Smooth muscle cell (in vitro differentiated cells): ENCODE results near the gene RAI1. TPM values are rescaled to one million over a fixed set of nuclear protein-coding genes. Genes with fewer than 3 reads are reported as not detected.

ENCODE experiments used
- DNase-seq: peaks from one replicate; lab custom pipeline; 2025; ENCODE audit not compliant: unreplicated experiment; lab: John Stamatoyannopoulos, UW
- H2AFZ ChIP-seq: fragments of 200-600 bp; sonication (generic); 2 replicates; pipeline ENCODE4 v1.6.0; 2016; ENCODE audit warnings: antibody characterized with exemption, low read depth, mild to moderate bottlenecking
- H3F3A ChIP-seq: fragments of 200-600 bp; sonication (generic); 2 replicates; pipeline ENCODE4 v1.6.0; 2017; ENCODE audit warnings: antibody characterized with exemption, low read depth
- H3K27ac ChIP-seq: fragments of 200-600 bp; sonication (generic); 2 replicates; pipeline ENCODE4 v1.5.1; 2016; ENCODE audit warnings: low read depth, mild to moderate bottlenecking
- H3K27me3 ChIP-seq: fragments of 200-600 bp; sonication (generic); 2 replicates; pipeline ENCODE4 v1.6.1; 2016; ENCODE audit warnings: low read depth, mild to moderate bottlenecking
- H3K36me3 ChIP-seq: fragments of 200-600 bp; sonication (generic); 2 replicates; pipeline ENCODE4 v1.5.1; 2016; ENCODE audit warnings: low read depth
- H3K4me1 ChIP-seq: fragments of 200-600 bp; sonication (generic); 2 replicates; pipeline ENCODE4 v1.5.1; 2016; ENCODE audit warnings: low read depth
- H3K4me2 ChIP-seq: fragments of 200-600 bp; sonication (generic); 2 replicates; pipeline ENCODE4 v1.6.0; 2016; ENCODE audit warnings: mild to moderate bottlenecking
- H3K4me3 ChIP-seq: fragments of 200-600 bp; sonication (generic); 2 replicates; pipeline ENCODE4 v1.5.1; 2016; ENCODE audit warnings: mild to moderate bottlenecking
- H3K79me2 ChIP-seq: fragments of 200-600 bp; sonication (generic); 2 replicates; pipeline ENCODE4 v1.6.0; 2016; ENCODE audit warnings: low read depth, mild to moderate bottlenecking
- H3K9ac ChIP-seq: fragments of 200-600 bp; sonication (generic); 2 replicates; pipeline ENCODE4 v1.6.0; 2016; ENCODE audit warnings: low read depth
- H3K9me3 ChIP-seq: fragments of 200-600 bp; sonication (generic); replicated peaks from 2 replicates; pipeline ENCODE4 v1.5.1; 2016; ENCODE audit warnings: low read depth
- H4K20me1 ChIP-seq: fragments of 200-600 bp; sonication (generic); 2 replicates; pipeline ENCODE4 v1.6.0; 2016; ENCODE audit warnings: low read depth
- CTCF ChIP-seq: fragments of 200-600 bp; sonication (generic); IDR thresholded peaks from 2 replicates; pipeline ENCODE4 v1.5.1; 2017; ENCODE audit warnings: borderline replicate concordance, mild to moderate bottlenecking, antibody characterized with exemption; ENCODE audit not compliant: insufficient read depth, poor library complexity, severe bottlenecking
- WGBS: methylation state at CpG from one replicate; pipeline ENCODE4 v1.1.7; 2016; ENCODE audit warnings: low lambda C conversion rate; 5-methylcytosine and 5-hydroxymethylcytosine counted together
- polyA plus RNA-seq: library from polyadenylated mRNA; unstranded; fragments of >200 nt; fragmentation: Nextera tagmentation; extraction: Ambion mirVana; gene quantifications from 2 replicates; pipeline ENCODE4 v1.2.1, GENCODE V29; 2016
- total RNA-seq: library from RNA; depleted of rRNA; stranded (reverse); fragments of >200 nt; gene quantifications from 2 replicates; pipeline ENCODE4 v1.2.3, GENCODE V29; 2014

RAI1 gene
- total and polyA plus RNA-seq, 2 experiments from 2014 or later = 11.1 to 17.6 TPM

- no peak for DNase-seq
- no peak overlapping the region for H3K4me2 ChIP-seq
- no peak overlapping the region for H3K9ac ChIP-seq
- no peak overlapping the region for H3K27ac ChIP-seq
- peaks cover 8% of the 10 kb centered on the region for H3F3A ChIP-seq
- no peak overlapping the region for H2AFZ ChIP-seq
- H3K27me3 ChIP-seq = no peaks in the 10 kb centered on the region
- peaks cover 9% of the 10 kb centered on the region for H3K4me1 ChIP-seq
- H3K4me3 ChIP-seq = no peak overlapping the region
- peaks cover 90% of the 10 kb centered on the region for H3K79me2 ChIP-seq
- 99% methylated on average over 11 of the region's 11 CpGs for WGBS
- H3K9me3 ChIP-seq = no peaks in the 10 kb centered on the region
- peaks cover 76% of the 10 kb centered on the region for H4K20me1 ChIP-seq
- TF ChIP-seq CTCF = no peak
- no peaks in the 10 kb centered on the region for H3K36me3 ChIP-seq
Measured at GRCh38 chr17:17754719-17755686, 73.7 kb downstream of the RAI1 start.

- no peak overlapping the region for H3K9ac ChIP-seq
- no peaks in the 10 kb centered on the region for H3K27me3 ChIP-seq
- H2AFZ ChIP-seq = no peak overlapping the region
- no peaks in the 10 kb centered on the region for H3K36me3 ChIP-seq
- WGBS = 95% methylated on average over 8 of the region's 8 CpGs
- H3K4me2 ChIP-seq = no peak overlapping the region
- H3K79me2 ChIP-seq = peaks cover 90% of the 10 kb centered on the region
- TF ChIP-seq CTCF = no peak
- H3K4me1 ChIP-seq = peaks cover 9% of the 10 kb centered on the region
- H3K9me3 ChIP-seq = no peaks in the 10 kb centered on the region
- DNase-seq = no peak
- peaks cover 76% of the 10 kb centered on the region for H4K20me1 ChIP-seq
- H3K27ac ChIP-seq = no peak overlapping the region
- peaks cover 8% of the 10 kb centered on the region for H3F3A ChIP-seq
- no peak overlapping the region for H3K4me3 ChIP-seq
Measured at GRCh38 chr17:17755715-17756114, 74.5 kb downstream of the RAI1 start.

- no peak for TF ChIP-seq CTCF
- peaks cover 9% of the 10 kb centered on the region for H3K4me1 ChIP-seq
- H3K36me3 ChIP-seq = no peaks in the 10 kb centered on the region
- H3K4me3 ChIP-seq = no peak overlapping the region
- H3K4me2 ChIP-seq = no peak overlapping the region
- H4K20me1 ChIP-seq = peaks cover 79% of the 10 kb centered on the region
- WGBS = 96% methylated on average over 15 of the region's 15 CpGs
- peaks cover 95% of the 10 kb centered on the region for H3K79me2 ChIP-seq
- H3K27ac ChIP-seq = no peak overlapping the region
- H3K9ac ChIP-seq = no peak overlapping the region
- no peaks in the 10 kb centered on the region for H3K27me3 ChIP-seq
- no peaks in the 10 kb centered on the region for H3K9me3 ChIP-seq
- H2AFZ ChIP-seq = no peak overlapping the region
- no peaks in the 10 kb centered on the region for H3F3A ChIP-seq
- DNase-seq = no peak
Measured at GRCh38 chr17:17757391-17757791, 76.1 kb downstream of the RAI1 start.
